GM18861 (cell line): ENCODE data around the gene NRP1.
"Not testable (repeated sequence)": the region's sequence is repeated elsewhere in the genome, so short reads cannot be mapped to it uniquely, and the experiment has no call there.

Experiments
- ATAC-seq: cut with Tn5 transposase; IDR thresholded peaks from one replicate; pipeline ENCODE4 v1.9.1; 2021; ENCODE audit not compliant: unreplicated experiment

Gene NRP1

DNA sequence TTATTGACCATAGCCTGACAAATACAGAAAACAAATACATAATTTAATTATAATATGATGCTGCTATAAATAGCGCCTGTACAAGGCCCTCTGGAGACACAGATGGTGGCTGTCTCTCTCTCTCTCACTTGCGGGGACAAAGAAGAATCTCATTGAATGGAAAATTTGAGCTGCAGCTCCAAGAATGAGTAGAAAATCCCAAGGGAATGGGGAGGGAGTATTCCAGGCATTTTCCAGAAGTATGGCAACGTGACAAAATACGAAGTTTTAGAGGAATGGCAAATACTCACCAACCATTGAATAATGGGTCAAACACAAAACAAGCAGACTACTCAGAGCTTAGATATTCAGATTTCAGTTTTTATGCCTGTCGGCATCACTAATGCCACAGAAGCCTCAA is 179.9 kb downstream of the NRP1 start:
- ATAC-seq = no peak

DNA sequence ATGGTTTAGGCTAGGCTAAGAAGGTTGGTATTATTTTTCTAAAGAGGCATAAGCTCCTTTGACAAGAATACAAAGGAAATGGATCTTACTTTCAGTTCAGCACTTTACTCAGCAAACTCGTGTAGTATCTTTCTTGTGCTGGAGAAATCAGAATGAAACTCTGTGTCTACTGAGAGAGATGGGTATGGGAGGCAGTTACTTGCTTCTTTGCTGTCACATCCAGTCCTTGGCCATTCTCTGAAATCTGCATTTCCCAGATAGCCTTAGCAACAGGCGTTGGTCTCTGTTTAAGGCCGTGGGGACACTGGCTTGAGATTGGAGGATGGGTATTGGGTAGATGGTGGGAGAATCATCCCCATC is 180.5 kb downstream of the NRP1 start:
- no peak for ATAC-seq

DNA sequence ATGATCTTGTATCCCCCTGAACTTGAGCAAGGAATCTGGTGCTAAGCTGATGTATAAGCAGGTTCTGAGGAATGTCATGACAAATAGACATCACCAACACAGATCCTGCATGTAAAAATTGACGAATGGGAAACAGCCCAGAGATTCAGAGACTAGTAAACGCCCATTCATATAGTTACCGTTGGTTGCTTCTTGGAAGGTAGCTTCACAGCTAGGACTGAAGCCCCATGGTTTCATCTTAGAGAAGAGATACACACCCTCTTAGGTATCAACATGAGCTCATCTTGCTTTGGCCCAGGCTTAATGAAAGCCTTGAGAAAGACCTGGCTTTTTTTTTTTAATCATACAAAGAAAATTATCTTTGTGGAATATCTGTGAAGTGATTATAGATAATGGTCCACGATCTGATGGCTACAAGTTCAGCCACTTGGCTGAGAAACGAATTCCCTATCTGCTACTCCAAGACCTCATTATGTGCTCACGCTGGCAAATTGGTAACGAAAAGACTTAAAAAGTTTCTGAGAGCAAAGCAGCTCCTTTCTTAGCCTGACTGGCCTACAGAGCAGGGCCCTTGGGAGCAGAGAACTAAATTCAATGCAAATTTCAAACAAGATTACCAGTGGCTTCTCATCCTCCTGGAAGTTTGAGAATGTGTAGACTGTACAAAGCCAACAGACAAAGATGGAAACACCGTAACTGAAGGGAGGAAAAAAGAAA is 181.1 kb downstream of the NRP1 start:
- ATAC-seq = no peak

DNA sequence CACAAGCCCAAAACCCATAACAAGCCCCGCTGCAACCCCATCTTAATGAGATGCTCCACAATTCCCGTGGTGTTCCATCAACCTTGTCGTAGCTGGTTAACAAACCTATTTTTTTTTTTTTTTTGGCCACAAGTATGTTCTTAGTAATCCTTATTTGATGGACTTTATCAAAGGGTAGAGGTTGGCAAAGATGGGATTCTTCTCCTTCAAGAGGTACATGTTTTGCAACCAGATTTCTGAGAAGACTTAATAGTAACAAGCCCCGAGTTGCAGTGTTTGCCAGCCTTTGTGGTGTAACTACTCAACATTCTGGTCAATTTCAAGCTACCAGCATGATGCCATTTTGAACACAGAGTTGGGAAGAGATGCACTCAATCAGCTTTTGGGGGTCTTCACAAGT is 181.7 kb downstream of the NRP1 start:
- ATAC-seq = no peak

DNA sequence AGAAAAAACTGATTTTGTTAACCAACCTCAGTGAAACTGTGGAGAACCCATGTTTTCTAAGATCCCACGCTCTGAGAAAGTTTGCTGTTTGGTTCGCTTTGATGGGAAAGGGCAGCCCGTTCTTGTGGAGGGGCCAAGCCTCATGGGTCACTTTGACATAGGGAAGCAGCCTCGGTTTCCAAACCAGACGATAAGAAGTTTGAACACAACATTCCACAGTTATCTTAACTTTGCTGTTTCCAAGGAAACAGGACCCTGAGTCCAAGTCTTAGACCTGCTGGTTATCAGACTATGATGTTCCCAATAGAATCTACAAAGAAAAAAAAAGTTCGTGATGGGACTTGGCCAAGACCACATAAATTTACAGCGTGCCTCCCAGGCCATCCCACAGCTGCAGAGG is 182.3 kb downstream of the NRP1 start:
- no peak for ATAC-seq

DNA sequence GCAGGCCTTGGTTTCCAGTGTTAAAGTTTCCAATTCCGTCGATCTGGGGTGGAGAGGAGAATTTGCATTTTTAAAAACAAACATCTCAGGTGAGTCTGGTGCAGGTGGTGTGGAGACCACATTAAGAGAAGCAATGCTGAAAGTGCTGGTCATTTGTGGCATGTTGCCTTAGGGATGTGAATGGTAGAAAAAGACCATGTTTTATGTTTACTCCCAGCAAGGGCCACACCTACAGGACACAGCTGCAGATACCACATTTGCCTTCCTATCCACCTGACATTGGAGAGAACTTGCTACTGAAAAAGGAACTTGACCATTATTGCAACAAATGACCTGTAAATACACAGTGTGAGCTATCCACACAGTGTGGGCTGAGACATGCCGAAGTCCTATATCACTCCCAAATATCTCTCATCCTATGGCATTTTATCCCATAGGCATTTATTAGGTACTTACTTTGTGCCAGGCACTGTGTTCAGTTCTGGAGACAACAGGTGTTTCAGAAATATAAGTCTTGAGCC is 183.1 kb downstream of the NRP1 start:
- no peak for ATAC-seq

DNA sequence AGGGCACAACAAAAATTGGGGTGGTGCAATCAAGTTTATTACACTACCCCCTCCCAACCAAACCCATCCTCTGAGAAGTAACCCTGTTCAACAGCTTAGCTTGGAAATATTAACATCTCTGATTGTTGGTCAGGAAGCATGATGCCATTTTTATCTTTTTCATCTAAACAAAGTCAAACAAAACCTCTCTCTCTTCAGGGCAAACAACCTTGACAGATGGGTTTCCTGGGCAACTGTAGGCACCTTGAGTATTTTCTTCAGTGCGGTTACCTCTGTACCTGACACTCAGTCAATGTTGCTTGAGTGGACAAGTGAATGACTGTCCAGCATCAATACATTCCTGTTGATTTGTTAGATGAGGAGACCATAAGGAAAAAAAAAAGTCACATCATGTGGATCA is 183.6 kb downstream of the NRP1 start:
- no peak for ATAC-seq

DNA sequence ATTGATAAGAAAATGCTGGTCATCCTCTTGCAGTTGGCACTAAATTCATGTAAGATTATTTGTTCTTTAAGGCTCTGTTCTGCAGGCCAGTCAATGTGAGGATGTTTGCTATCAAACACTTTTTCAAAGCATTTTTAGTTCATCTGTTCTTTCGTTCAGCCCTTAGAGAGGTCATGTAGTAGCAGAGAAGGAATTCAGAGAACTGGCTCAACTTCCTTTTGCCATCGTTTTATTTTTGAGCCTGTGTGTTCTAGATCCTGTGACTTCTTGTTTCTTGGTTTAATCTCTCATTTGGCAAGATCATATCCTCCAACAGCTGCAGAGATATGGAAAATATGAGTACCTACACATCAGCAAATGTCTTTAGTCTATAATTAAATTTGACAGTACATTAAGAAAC is 184.3 kb downstream of the NRP1 start:
- ATAC-seq = no peak

DNA sequence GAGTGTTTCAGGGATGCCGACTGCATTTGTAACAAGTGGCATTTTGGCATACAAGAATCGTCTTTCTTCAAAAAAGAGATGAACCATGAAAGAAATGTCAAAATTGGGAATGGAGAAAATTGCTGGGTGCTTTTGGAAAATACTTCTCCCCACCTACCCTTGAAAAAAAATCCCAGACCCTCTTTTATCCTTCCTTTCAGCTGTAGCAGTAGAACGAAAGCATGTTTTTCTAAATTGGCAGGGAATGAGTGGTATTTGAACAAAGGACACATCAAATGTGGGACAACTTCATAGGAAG is 187.5 kb downstream of the NRP1 start:
- no peak for ATAC-seq

DNA sequence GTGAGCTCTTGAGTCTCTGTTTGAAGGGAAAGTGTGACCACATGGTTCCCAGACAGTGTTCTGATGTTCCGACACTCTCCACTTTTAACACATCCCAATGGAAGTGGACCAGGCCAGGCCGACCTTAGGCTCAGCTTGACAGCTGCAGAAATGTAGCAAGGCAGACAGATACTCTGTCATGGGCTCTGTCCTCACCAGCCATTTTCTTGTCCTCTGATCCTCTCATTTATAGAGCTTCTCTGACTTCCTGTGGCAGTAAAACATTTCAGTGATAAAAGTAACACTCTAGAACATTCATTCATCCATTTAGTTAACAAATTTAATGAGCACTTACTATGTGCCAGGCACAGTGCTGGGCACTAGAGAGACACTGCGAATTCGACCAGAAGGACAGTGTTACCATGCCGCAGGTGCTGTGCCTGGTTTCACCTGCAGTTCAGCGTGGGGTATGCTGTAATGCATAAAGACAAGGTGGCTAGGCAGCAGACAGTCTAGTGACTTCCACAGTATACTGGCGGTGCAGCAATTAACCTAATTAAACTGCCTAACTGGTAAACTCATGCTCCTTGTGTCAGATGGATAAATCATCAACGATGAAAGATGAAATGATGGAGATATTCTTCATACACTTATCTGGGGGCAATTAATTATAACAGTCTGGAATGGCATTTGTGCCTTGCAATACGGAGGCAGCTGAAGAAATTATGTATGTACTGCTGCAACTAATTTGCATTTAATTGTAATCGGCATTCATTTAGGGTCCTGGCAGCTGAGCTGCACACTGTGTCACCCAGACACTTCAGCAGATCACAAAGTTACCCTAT is 188.1 kb downstream of the NRP1 start:
- ATAC-seq = no peak

DNA sequence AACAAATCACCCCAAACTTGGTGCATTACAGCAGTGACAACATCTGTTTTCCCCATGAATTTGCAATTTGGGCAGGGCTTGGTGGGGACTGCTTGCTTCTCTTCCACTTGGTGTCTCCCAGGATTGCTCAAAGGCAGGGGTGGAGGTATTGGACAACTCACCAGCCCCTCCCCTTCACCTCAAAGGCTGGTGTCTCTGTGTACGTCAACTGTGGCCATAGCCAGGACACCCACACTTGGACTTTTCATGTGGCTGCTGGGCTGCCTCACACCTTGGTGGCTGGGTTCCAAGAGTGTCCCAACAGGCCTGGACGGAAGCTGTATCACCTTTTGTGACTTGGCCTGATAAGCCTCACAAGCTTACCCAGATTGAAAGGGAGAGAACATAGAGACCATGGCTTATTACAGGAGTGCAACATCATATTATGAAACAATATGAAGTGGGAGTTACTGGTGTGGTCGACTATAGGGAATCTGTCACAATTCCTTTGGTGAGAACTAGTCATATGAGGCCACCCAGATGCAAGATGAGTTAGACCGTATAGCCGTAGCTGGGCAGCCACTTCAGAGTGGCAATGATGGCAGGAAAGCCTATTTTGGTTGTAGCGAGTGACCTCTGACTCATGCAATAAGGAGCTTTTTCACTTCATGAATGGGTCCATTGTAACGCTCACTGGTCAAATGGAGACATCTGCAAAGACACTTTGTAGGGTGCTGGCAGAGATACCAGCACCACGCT is 188.8 kb downstream of the NRP1 start:
- ATAC-seq = no peak

DNA sequence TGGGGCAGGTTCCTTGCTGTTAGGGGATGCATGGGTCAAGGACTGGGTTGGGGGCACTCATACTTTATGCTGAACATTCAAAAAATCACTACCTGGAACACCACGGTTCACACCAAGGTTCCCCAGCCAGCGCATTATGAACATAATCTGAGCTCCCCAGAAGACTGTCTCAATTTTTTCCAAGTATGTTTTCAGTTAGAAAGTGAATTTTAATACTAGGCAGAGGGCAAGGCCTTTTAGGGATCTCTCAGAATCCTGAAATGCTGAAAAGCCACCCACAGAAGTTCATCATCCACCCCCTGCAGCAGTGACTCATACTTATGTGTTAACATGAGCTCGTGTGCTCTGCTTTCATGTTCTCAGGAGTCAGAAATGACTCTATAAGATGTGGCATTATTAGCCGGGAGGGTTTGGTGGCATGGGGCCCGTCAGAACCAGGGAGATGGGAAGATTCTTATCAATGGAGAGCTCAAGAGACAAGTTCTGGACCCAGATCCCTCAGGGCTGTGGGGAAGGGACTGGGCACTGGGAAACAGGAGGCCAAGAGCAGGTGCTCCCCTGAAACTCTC is 191.2 kb downstream of the NRP1 start:
- ATAC-seq = peak; percentile 65

DNA sequence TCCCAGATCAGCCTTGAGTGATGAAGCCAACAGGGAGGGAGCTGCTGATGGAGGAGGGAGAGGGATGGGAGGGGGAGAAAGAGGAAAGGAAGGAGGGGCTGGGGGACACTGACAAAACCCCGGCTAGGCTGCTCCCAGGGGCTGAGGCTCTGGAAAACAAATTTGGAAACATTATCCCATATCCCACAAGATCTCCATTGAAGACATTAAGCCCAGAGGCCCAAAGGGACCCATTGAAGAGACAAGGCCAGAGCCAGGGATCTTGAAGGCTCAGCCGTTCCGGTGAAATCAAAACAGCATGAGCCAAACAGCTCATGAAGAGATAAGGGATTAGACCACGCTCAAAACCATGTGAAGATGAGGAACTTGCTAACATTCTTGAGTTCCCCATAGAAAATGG is 192.2 kb downstream of the NRP1 start:
- no peak for ATAC-seq

DNA sequence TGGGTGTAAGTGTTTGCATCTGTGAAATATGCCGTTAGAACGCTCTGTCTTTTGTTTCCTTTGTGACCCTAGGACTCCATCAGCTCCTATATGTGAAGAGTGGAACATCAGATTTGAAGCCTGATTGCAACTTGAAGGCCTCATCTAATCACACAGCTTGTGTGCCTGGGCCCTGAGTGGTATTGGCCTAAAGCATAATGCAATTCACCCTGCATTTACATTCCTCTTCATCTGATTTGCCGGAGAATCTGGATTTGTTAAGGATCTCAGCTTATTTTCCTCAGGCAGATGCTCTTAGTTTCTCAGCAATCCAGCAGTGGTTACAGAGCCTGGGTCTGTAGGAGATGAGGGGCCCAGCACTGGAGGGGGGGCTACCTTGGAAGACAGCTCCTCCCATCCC is 193.2 kb downstream of the NRP1 start:
- no peak for ATAC-seq

DNA sequence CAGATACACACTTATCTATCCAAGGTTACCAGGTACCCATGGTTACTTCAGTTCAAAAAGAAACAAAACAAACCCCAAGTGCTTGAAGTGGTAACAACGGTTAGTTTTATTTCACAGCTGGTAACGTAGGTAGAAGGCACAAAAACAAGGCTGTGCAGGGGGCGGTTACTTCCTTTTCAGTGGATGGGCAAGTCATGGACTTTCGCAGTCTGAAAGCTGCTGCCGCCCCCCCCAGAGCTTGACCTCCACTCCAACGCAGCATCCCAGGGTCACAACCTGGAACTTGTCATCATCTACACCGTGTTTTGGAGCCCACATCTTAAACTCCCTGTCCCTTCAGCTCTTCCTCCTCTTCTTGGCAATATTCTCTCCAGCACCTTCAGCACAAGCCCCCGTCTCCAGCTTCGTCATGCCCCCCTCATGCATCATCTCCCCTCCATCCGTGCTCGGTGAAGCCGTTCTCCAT is 195.3 kb downstream of the NRP1 start:
- ATAC-seq = no peak

DNA sequence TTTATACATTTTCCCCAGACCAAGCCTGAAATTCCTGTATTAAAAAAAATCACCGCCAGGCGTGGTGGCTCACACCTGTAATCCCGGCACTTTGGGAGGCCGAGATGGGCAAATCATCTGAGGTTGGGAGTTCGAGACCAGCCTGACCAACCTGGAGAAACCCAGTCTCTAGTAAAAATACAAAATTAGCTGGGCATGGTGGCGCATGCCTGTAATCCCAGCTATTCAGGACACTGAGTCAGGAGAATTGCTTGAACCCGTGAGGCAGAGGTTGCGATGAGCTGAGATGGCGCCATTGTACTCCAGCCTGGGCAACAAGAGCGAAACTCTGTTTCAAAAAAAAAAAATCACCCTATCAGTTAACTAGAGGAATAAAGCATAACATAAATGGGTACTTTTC is 195.8 kb downstream of the NRP1 start:
- not testable (repeated sequence) for ATAC-seq

DNA sequence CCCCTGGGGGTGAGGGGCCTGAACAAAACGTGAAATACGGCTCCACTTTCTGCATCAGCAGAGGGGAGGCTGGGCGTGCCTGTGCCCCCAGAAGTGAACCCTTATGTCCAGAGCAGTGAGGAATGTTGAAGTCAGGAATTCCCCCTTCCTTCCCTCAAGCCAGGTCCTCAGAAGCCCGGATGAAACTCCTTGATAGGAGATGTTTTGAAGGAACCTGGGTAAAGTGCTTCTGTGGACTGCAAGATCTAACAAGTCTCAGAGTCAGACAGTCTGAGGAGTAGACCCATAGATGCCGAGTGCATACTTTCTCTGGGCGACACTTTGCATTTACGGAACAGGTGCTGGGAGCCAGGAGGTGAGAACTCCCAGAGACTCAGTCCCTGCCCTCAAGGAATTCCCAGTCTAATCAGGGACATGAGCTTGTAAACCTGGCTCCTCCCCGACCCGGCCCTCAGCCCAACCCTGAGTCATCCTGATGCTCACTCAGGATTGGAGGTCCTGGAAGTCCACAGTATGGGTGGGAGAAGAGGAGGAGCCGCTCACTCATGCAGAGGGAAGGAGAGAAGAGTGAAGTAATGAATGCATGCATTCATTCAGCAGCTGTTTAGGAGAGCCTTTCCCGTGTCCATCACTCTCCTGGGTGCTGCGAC is 197.0 kb downstream of the NRP1 start:
- ATAC-seq = no peak

DNA sequence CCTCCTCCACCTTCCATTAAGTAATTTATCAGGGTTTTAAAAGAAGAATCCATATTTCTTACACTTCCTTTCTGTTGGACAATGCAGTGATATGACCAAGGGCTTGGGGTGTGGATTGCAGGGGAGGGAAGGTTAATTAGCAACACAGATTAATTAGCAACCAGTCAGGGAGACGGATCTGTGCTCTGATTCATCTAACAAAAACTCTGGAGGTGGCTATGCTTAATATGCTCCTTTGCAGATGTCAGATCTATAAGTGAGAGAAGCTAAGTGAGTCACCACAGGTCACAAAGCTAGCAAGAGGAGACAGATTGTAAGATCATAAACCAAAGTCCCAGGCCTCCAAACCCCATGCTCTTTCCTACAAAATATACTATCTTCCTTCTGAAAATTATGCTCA is 197.7 kb downstream of the NRP1 start:
- peak; percentile 39 for ATAC-seq

DNA sequence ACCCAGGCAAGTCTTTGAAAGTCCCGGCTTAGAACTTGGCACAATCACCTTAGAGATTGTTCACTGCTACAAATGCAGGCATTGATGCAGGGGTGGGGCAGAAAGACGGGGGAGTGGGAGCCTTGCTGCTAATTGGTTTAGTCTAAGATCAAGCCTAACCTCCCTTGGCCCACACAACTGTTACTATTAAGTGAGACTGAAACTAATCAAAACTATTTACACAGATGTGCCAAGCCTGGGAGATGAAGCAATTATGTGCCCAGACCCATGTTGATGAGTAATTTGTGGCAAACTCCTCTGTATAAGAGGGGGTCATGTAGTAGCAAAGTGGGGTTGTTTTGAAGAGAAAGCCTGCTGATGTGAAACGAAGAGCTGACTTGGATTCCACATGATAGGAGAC is 198.2 kb downstream of the NRP1 start:
- ATAC-seq = peak; percentile 39

DNA sequence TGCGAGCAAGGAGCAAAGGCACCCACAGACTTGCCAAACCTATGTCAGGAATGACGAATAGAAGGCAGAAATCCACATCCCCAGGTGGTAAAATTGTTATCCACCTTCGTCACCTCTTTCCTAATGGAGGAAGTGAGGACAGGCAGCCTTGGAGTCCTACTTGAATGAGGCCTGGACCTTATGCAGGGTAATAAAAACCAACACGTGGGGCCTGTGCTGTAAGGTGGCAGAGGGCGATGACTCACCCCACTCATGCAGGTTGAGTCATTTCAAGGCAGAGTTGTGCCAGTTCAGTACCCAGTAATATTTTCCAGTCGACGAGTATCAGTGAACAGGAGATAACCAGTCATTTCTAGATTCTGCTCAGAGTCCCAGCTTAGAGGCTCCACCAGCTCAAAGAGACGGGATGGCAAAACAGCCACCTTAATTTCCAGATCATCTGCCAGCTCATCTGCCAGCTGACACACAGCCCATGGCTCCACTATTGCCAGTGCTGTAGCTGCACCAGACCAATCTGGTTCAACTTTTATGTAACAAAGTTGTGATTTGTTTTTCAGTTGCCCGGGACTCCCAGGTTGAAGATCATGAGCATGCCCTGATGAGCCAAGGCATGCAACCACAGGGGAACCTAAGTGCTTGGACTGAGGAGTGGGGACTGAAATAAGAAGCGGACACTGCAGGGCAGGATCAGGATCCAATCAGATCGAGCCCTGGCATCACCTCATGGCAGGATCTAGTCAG is 200.3 kb downstream of the NRP1 start:
- peak; percentile 67 for ATAC-seq
